ENCODE results near the gene OCA2.

The OCA2 gene

DNA sequence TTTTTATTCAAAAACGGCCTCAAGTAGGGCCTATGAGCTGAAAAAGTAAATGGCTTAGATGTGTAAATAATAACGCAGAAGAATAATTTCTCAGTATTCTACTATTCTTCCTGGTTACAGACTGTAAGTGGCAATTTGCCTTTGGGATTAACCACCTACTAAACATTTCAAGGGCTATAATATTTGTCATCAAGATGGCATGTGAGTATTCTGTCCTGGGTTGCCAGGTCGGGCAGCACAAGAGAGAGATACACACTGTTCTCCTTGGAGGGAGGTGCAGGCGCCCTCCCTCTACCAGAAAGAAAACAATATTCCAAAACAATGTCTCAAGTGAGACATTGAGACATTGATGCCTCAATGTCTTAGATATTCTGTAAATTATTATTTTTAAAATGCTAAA is 278.4 kb downstream of the OCA2 start:
- no peak for DNase-seq (ENCODE audit: low read depth, low spot score)

DNA sequence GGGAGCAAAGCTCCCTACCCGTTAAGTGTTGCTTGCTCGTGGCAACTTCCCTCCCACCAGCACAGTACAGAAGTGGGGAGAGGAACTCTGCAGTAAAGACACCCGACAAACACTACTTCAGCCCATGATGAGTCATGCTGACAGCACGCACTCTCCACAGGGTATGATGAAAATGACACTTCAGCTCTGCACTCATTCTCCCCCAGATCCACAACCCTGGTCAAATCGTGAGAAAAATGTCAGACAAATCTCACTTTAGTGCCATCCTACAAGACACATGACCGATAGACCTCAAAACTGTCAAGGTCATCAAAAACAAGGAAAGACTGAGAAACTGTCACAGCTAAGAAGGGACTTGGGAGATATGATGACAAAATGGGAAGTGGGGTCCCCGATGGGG is 278.9 kb downstream of the OCA2 start:
- no peak for DNase-seq (ENCODE audit: low read depth, low spot score)

DNA sequence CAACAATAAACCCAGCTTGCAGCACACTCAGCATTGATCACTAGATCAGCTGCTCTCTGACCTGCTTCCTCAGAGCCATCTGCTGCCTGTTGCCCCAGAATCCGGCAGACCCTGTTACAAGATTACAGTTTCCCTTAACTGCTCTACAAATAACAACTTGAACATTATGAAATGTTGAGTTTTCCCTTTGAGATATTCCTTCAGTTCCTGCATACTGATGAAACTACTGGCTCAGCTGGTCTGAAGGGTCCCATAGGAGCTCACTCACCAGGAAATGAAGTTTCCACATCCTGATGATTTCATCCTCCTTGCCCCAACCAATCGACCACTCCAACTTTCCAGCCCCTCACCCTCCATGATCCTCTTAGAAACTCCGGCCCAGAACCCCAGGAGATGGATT is 281.9 kb downstream of the OCA2 start:
- DNase-seq (ENCODE audit: low read depth, low spot score) = no peak

DNA sequence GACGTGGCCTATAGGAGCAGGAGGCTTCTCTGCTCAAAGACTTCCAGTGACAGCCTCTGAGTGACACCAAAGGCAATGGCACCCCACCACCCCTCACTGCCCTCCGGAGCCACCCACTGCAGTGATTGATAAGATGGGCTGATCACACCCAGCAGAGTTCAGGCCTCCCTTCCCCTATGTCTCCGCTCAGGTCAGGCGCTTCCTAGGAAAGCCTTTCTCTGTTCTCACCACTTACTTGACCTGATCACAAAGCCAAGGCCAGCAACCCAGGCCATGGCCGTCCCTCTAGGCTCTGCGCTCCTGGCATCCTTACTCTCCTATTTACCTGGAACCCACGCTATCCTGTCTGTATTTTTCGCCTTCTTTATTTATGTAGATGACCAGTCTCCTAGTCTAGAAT is 282.3 kb downstream of the OCA2 start:
- no peak for DNase-seq (ENCODE audit: low read depth, low spot score)

DNA sequence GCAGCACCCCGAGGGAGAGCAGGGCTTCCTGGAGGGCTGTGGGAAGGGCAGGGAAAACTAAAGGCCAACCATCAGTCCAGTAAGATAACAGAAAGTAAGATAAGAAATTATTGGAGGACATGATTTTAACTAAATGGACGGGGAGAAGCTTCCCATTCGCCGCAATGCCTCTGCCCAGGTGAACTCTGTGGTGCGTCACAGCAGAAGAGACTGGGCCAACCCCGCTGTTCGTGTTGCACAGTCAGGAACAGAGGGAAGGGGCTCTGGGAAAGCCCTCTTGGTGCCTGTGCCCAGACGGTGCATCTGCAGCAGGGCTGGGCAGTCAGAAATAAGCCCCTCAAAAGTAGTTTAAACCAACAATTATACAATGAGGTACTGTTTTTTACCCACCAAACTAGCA is 284.1 kb downstream of the OCA2 start:
- no peak for DNase-seq (ENCODE audit: low read depth, low spot score)

DNA sequence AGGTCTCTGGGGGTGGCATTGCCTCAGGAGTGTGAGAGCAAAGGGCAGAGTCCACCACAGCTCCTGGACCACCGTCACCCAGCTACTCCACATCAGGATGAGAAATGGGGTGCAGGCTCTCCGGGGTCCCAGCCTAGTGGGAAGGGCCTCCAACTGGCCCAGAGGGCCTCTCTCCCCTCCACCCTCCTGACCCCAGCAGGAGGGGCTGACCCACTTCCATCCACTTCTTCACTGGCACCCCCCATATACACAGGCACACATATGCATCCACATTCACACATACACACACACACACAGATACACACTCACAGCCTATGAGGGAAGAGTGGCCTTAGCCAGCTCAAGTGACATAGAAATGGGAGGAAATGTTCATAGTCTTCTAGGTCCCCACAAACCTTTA is 286.0 kb downstream of the OCA2 start:
- DNase-seq (ENCODE audit: low read depth, low spot score) = no peak

DNA sequence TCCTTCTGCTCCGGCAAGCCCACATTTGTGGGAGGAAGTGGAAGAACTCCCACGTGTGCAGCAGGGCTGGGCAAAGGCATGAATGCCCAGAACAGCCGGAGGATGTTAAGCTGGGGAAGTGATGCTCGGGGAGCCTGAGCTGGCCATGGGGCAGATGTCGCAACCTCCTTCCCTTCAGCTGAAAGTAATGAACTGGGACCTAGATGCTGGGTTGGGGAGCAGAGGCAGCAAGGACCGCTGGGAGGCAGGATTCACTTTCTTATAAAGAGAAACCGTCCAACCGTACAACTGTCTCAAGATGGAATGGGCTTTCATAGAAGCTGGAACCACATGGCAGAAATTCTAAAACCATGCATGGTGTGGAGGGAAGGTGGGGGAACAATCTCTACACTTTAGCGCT is 290.9 kb downstream of the OCA2 start:
- DNase-seq (ENCODE audit: low read depth, low spot score) = no peak

DNA sequence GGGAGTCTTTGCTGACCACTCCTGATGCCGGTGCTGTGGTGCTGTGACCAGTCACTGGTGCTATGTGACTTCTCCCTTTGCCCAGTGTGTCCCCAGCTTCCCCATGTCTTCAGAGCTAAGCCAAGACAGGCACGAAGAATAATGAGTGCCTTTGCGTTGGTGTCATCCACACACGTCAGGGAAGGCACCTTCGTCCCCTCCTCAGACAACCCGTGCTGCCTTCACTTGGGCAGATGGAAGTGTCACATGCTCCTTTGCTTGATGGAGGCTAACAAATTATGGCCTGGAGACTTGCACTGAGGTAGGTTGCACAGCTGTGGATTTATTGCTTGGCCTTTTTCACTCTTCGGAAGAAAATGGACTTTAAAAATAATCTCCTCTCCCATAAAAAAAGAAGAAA is 291.8 kb downstream of the OCA2 start:
- no peak for DNase-seq (ENCODE audit: low read depth, low spot score)

DNA sequence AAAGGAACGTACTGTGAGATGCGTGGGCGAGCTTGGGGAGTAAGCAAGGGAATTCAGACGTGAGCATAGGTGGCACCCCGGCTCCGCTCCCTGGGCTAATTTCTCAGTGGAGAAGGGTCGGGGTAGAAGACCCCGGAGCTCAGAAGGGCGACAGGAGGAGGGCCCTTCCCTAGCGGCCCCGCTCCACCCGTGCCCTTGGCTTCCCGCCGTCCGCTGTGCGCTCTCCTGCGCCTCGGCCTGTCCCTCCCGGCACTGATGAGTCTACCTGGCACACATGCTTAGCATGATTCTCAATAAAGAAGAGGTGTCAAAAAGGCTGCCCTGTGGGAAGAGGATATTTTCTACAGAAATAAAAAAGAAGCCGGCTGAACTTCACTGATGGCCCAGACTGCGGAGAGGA is 292.7 kb downstream of the OCA2 start:
- no peak for DNase-seq (ENCODE audit: low read depth, low spot score)

DNA sequence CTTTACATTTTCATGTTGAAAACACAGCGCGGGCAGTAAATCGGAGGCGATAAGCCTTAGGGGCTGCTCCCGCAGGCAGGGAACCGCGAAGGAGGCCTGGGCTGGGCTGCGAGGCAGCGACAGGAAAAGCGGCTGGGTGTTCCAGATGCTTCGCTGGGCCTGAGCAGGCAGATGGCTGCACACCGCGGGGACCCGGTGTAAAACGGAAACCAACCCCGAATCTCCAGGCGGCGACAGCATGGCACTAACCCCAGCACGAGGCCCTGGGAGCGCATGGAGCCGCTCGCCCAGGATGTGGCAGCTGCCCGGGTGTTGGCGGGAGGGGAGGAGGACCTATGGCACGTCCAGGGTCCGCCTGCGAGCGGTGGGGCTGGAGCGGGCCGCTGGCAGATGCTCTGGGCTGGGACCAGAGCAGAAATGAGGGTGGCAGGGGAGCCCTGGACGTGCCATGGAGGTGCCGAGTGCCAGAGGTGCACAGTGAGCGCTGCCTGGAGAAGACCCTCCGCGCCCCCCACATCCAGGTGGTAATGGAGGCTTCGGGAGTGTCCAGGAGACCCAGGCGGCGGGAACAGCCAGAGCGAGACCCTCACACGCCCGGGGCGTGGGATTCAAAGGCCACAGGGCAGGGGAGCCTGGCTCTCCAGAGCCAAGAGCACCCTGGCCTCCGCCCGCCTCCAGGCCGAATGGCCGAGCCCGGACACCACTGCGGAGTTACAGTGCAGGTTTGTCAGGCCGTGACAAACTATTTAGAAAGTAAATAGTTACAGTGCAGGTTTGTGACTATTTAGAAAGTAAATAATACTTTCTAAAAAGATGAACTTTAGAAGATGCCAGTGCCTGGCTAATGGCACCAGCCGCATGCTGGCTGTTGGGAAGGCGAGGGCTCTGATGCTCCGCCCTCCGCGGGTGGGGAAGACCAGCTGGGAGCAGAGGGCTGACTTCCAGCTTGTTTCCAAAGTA is 293.6 kb downstream of the OCA2 start:
- DNase-seq (ENCODE audit: low read depth, low spot score) = no peak

DNA sequence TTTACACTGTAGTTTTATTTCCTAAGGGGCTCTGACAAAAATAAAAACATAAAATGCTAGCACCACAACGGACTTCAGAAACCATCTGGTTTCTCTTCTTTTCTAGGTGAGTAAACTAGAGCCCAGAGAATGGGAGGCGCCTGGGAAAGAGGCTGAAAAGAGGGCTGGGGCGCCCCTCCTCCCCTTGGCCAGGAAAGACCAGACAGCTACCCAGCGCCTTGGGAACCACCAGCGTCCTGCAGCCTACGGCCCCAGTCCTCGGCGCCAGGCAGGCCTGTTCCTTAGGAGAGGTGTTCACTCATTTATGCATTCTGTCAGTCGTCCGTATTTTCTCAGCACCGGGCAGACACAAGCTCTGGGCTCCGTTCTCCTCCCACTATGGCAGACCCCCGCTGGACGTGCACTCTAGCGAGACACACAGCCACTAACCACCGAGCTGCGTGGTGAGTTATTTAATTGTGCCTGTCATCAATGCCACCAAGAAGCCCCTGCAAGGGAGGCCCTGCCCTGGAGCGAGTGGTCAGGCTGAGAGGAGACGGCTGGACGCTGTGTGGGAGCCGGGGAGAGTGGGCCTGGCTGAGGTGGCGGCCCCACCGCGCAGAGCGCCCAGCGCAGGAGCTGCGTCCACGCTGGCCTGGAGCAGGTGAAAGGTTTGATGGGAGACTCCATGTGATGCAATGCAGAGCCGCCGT is 294.4 kb downstream of the OCA2 start:
- DNase-seq (ENCODE audit: low read depth, low spot score) = no peak

DNA sequence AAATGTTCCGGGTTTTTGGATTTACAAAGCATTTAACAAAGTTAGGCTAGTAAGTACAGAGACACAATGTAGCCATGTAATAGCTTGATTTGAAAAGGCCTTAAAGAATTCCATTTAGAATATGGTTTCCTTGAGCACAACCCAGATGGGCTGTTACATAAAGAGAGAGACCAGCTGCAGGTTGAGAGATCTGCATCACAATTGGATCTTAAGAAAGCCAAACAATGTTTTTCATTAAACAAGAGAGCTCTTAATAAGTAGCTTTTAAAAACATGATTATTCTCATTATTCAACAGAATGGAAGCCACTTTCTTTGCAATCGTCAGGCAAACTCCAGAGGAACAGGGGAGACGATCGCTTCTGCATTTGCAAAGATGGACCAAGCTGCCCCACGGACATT is 300.3 kb downstream of the OCA2 start:
- DNase-seq (ENCODE audit: low read depth, low spot score) = no peak

DNA sequence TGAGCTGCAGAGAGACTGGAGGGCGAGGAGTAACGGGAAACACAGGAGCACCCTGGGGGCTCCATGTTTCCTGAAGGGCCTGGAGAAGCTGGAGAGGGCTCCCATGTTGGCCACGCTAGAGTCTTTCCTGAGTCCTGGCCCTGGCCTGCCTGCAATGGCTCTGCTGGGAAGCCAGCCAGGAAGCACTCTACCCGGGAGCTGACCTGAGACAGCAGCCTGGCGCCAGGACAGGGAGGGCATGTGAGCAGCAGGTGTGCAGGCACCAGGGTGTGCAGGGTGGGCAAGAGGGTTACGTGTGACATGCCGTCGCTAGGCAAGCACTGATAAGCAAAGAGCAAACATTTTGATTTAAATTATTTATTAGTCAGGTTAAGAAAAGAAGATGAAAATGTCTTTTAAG is 301.4 kb downstream of the OCA2 start:
- DNase-seq (ENCODE audit: low read depth, low spot score) = no peak

DNA sequence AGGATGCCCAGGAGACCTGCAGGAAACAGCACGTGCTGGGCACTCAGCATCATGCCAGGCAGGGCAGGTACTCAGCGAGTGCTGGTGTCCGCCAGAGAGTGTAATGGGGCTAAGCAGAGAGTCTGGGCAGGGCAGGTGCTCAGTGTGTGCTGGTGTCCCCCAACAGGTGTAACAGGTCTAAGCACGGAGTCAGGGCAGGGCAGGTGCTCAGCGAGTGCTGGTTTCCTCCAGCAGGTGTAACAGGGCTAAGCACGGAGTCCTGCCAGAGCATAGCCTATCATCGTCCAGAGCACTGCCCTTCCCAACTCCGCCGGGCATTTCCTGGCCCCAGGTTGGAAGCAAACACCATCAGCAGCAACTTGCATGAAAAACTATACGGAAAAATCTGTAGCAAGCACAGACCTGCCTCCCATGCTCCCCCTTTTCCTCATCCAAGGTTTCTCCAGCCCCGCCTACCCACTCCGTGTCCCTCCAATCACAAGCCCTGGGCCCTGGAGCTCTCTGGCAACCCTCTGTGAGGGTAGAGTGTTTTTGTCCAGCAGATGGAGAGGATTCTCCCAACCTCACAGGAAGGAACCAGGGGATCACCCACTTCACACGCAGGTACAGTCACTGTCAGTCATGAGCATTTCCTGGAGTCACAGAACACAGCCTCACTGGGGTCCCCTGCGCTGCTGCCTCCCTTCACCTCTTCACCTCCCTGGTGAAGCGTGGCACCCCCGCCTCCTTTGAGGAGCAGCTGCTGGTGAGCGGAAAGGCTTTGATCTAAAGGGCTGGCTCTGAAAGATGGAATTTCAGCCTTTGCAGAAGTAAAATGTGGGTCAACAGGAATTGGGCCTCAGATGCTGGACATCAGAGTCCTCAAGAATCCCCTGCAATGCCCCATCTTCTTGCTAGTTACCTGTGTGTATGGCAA is 302.5 kb downstream of the OCA2 start:
- DNase-seq (ENCODE audit: low read depth, low spot score) = no peak

DNA sequence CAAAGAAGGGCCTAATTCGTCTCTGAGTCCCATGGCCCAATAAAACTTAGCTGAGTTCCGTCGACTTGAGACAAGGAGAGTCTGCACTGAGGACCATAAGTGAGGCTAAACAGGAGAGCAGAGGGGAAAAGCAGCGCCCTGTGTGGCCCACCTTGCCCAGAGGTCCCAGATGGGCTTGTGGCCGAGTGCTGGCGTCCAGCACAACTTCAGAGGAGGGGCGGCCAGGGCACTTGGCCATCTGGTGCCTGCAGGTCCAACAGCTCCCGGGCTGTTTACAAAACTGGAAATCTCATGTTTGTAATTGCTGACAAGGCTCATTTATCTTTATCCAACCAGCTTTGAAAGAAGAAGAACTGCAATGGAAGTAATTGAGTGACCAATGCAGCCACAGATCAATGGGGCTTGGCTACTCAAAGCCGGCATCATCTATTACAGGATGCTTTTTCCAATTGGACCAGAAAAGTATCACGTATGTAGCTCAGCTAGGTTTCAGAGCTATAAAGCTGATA is 306.3 kb downstream of the OCA2 start:
- no peak for DNase-seq (ENCODE audit: low read depth, low spot score)

DNA sequence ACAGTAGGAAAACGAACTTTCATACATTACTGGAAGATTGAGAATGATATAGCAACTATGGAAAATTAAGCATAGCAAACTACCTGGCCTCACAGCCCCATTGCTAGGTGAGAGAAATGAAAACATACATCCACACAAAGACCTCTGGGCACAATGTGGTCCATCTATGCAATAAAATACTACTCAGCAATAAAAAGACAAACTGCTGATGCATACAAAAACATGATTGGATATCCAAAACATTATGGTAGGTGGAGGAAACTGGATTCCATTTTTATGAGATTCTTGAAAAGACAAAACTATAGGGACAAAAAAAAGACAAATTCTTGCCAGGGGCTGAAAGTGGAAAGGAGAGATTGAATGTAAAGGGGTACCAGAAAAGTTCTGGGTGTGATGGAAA is 308.8 kb downstream of the OCA2 start:
- DNase-seq (ENCODE audit: low read depth, low spot score) = no peak

DNA sequence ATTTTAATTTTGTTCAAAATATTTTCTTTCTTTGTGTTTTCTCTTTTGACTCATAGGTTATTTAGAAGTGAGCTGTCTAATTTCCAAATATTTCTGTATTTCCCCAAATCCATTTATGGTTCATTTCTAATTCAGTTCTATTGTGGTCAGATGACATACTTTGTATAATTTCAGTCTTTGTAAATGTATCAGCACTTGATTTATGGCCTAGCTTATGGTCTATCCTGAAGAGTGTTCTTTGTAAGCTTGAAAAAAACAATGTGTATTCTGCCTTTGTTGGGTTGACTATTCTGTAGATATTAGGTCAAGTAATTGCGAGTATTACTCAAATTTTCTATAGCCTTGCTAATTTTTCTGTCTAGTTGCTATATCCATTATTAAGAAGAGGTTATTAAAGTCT is 311.2 kb downstream of the OCA2 start:
- DNase-seq (ENCODE audit: low read depth, low spot score) = no peak

DNA sequence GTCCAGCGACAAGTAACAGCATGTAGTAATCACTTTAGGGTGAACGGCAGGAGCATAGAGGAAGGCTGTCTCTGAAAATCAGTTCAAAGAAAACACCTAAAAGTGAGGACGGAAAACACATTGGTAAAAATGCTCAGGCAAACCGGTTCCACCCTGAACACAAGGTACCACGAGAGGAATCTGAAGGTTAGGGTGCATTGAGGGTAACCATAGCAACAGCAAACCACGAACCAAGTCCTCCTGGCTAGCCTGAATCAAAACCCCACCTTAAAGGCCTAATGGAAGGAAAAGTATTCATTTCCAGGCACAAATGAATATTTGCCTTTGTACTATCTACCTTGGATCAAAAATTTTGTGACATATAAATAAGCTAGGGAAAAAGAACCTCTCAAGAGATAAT is 315.0 kb downstream of the OCA2 start:
- DNase-seq (ENCODE audit: low read depth, low spot score) = no peak

DNA sequence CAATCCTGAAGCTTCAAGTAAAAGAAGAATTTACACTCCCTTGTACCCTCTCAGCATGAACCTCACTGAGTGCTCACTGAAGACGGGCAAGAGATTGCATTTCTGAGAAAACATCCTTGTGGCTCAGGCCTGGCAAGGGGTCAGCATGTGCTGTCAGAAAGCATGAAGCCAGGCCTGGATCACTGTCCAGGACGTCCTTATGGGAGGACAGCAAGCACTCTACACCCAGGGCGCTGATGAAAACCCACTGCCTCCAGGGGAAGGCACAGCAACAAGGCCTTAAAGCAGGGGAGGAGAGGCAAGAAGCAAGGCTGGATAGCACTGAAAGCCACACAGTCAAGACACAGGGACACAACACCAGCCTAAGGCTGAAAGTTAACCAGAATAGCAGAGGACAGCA is 315.4 kb downstream of the OCA2 start:
- DNase-seq (ENCODE audit: low read depth, low spot score) = no peak

DNA sequence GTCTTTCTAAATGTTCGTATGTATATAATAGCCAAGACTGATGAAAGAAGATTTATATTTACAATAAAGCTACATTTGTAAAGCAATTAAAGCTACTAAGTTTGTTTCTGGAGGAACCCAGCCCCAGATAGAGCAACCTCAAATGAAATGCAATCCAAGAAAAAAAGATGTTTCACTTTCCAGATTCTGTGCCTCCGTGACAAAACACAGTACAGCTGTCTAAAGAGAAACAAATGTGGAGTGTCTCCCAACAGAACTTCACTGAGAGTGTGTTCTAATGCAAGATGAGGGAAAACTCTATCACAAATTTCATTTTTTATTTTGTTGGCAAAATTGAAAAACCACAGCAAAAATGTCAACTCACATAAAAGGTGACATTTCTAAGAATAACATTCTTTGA is 317.0 kb downstream of the OCA2 start:
- no peak for DNase-seq (ENCODE audit: low read depth, low spot score)

DNA sequence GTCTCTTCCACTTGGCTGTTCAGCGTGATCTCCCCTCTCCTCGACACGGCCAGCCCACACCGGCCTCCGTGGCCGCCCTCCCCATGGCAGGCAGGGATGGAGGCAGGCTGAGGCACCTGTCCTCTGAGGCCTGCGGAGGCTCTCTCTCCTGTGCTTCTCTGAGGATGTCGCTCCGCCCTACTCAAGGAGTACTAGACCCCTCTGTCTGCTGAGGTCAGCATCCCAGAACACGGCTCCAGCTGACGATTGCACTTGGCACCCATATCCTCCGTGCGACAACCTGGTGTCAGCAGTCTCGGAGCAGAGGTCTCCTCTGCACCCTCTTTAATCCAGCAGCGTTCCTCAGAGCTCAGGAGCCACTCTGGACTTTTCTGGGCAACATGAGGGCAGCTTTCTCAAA is 322.6 kb downstream of the OCA2 start:
- no peak for DNase-seq (ENCODE audit: low read depth, low spot score)

DNA sequence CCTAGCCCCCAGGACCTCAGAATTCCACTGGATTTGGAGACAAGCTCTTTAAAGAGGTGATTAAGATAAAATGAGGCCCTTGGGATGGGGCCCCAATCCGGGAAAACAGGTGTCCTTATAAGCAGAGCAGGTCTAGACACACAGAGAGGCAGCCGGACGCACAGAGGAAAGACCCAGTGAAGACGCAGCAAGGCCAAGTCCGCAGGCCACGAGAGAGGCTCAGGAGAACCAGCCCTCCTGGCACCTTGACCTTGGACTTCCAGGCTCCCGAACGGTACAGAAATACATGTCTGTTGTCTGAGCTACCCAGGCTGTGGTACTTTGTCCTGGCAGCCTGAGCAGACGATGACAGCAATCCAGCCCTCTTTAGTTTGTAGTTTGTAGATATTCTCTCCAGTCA is 324.5 kb downstream of the OCA2 start:
- no peak for DNase-seq (ENCODE audit: low read depth, low spot score)

All from iPS DF 19.7 (cell line).